Right cardiac atrium (tissue), 5 donors: ENCODE data around the gene PLTP. TPM values are rescaled to one million over a fixed set of nuclear protein-coding genes. Genes with fewer than 3 reads are reported as not detected.

Experiments
- ATAC-seq, 2 donors: fragments of 200-7000 bp; cut with Tn5 transposase; one replicate each; pipeline versions ENCODE4 v1.8.0 to v1.9.1; 2020; ENCODE audit warnings: moderate library complexity in 2 of 2, mild to moderate bottlenecking in 1 of 2
- DNase-seq, 3 donors: peaks; one replicate each; pipeline ENCODE4 v3.0.0-alpha.2; 2020
- H3K27ac ChIP-seq: one replicate; pipeline ENCODE4 v1.5.1; 2013; ENCODE audit warnings: mild to moderate bottlenecking, low read length, control low read depth, moderate library complexity
- H3K27me3 ChIP-seq: one replicate; pipeline ENCODE4 v1.6.1; 2013; ENCODE audit not compliant: control insufficient read depth, insufficient read depth
- H3K4me1 ChIP-seq: one replicate; pipeline ENCODE4 v1.6.1; 2013; ENCODE audit warnings: low read length; ENCODE audit not compliant: control insufficient read depth, insufficient read depth
- H3K4me3 ChIP-seq: one replicate; pipeline ENCODE4 v1.5.1; 2013; ENCODE audit warnings: low read length, control low read depth
- H3K9me3 ChIP-seq: one replicate; pipeline ENCODE4 v1.6.1; 2013; ENCODE audit warnings: low read length; ENCODE audit not compliant: control insufficient read depth
- WGBS: extraction: QIAGEN DNeasy Blood & Tissue Kit; methylation state at CpG from one replicate; pipeline ENCODE4 v1.1.7; 2013; 5-methylcytosine and 5-hydroxymethylcytosine counted together
- intact Hi-C, 4 donors: fragments of 100-400 bp; cut with DNase I; formaldehyde crosslinking; loops; one replicate each; pipeline versions ENCODE4 v1.11.0 to v1.14.0; 2022 to 2023
- polyA plus RNA-seq: library from polyadenylated mRNA; stranded (reverse); fragments of 200-250 nt; gene quantifications from one replicate; pipeline ENCODE4 v1.2.3, GENCODE V29; 2013
- total RNA-seq, 4 donors: library from RNA; stranded (reverse); fragmentation: NEBNext Ultra II Directional; extraction: Animal tissue kit (Norgen Biotek cat#: 25700); gene quantifications; one replicate each; pipeline ENCODE4 v1.2.1, GENCODE V29; 2021
- donor health status: healthy with polysubstance abuse.
- donor health status: DM: no; HTN: yes; CAD: no.
- donor health status: DM: no; HTN: no; CAD: no.
- donor health status: DM: no; HTN: yes; CAD: no; lungs with severe emphysema.
- donor health status: DM: yes; HTN: yes; CAD: no.

The PLTP gene
- total and polyA plus RNA-seq, 5 donors: 34.3 to 117 (median 67.2) TPM

- no peaks in the 10 kb centered on the region for H3K9me3 ChIP-seq
- no peaks in the 10 kb centered on the region for H3K27me3 ChIP-seq
- intact Hi-C loops: no loop called here
- no peak overlapping the region for H3K27ac ChIP-seq
- WGBS: 85% methylated on average over 15 of the region's 15 CpGs
- H3K4me1 ChIP-seq: no peaks in the 10 kb centered on the region
- ATAC-seq (no peak), DNase-seq (no peak)
- H3K4me3 ChIP-seq: no peak overlapping the region
These were observed 32.4 kb upstream of the PLTP start for GRCh38 chr20:45944151-45944964.

GRCh38 chr20:45943613-45944012 lies 31.7 kb upstream of the PLTP start:
- intact Hi-C loops: no loop called here
- Histone ChIP-seq H3K27ac (no peak overlapping the region), H3K4me1 (no peaks in the 10 kb centered on the region), H3K4me3 (no peak overlapping the region), H3K27me3 (no peaks in the 10 kb centered on the region), H3K9me3 (no peaks in the 10 kb centered on the region)
- WGBS: 89% methylated on average over 6 of the region's 6 CpGs
- DNase-seq (no peak), ATAC-seq (no peak)

- ATAC-seq: no peak
- Histone ChIP-seq H3K4me1 (no peaks in the 10 kb centered on the region), H3K27me3 (no peaks in the 10 kb centered on the region), H3K27ac (no peak overlapping the region), H3K4me3 (no peak overlapping the region), H3K9me3 (no peaks in the 10 kb centered on the region)
- intact Hi-C loops: no loop called here
- 92% methylated on average over 13 of the region's 13 CpGs for WGBS
- no peak for DNase-seq
These were observed 28.5 kb upstream of the PLTP start for GRCh38 chr20:45940469-45940868.

- no peak for DNase-seq
- ATAC-seq: no peak
- intact Hi-C loops: no loop called here
- Histone ChIP-seq H3K4me1 (no peaks in the 10 kb centered on the region), H3K27ac (no peak overlapping the region), H3K9me3 (no peaks in the 10 kb centered on the region), H3K4me3 (no peak overlapping the region), H3K27me3 (no peaks in the 10 kb centered on the region)
- WGBS: 86% methylated on average over 3 of the region's 3 CpGs
These were observed 28.1 kb upstream of the PLTP start for GRCh38 chr20:45940053-45940452.

GRCh38 chr20:45938727-45939438 lies 26.9 kb upstream of the PLTP start:
- no peaks in the 10 kb centered on the region for H3K27me3 ChIP-seq
- DNase-seq: peak in 1 of 3 donors; percentile 10
- 85% methylated on average over 13 of the region's 13 CpGs for WGBS
- H3K9me3 ChIP-seq: no peaks in the 10 kb centered on the region
- intact Hi-C loops: loop anchor here in 1 of 4 donors (10.0 kb wide), 1 partner anchor 104 kb away; the partner anchor contains the start of gene SNX21
- H3K4me1 ChIP-seq: no peaks in the 10 kb centered on the region
- no peak for ATAC-seq
- no peak overlapping the region for H3K27ac ChIP-seq
- no peak overlapping the region for H3K4me3 ChIP-seq

GRCh38 chr20:45937765-45938164 lies 25.8 kb upstream of the PLTP start:
- DNase-seq (no peak), ATAC-seq (no peak)
- intact Hi-C loops: loop anchor here in 1 of 4 donors (10.0 kb wide), 1 partner anchor 103 kb away; the partner anchor contains the start of gene SNX21
- Histone ChIP-seq H3K4me1 (peaks cover 6% of the 10 kb centered on the region), H3K9me3 (no peaks in the 10 kb centered on the region), H3K27ac (no peak overlapping the region), H3K4me3 (no peak overlapping the region), H3K27me3 (no peaks in the 10 kb centered on the region)
- WGBS: 59% methylated on average over 2 of the region's 2 CpGs

GRCh38 chr20:45935416-45936046 lies 23.6 kb upstream of the PLTP start:
- Histone ChIP-seq H3K4me3 (peak overlapping the region; percentile 92), H3K27ac (peak overlapping the region; percentile 98), H3K4me1 (peaks cover 6% of the 10 kb centered on the region), H3K27me3 (no peaks in the 10 kb centered on the region), H3K9me3 (no peaks in the 10 kb centered on the region)
- peak; percentile 15 to 25 for ATAC-seq
- intact Hi-C loops: loop anchor here in 2 of 4 donors (2.0 to 10.0 kb wide), 2 partner anchors 45 to 101 kb away; partner anchors contain the start of genes CTSA (in 1 of the 2), NEURL2 (in 1 of the 2) and SNX21 (in 1 of the 2)
- 7% methylated on average over 21 of the region's 21 CpGs for WGBS
- no peak for DNase-seq

- intact Hi-C loops: loop anchor here in 2 of 4 donors (2.0 to 10.0 kb wide), 2 partner anchors 44 to 100 kb away; partner anchors contain the start of genes CTSA (in 1 of the 2), NEURL2 (in 1 of the 2) and SNX21 (in 1 of the 2)
- H3K27me3 ChIP-seq: no peaks in the 10 kb centered on the region
- under 1% methylated on average over 102 of the region's 102 CpGs for WGBS
- peaks cover 6% of the 10 kb centered on the region for H3K4me1 ChIP-seq
- peak within 1 kb of the TSS; percentile 98 for H3K27ac ChIP-seq
- DNase-seq: peak; percentile 98 to 100 (median 99)
- peak within 1 kb of the TSS; percentile 92 for H3K4me3 ChIP-seq
- ATAC-seq: peak; percentile 92 to 93
- no peaks in the 10 kb centered on the region for H3K9me3 ChIP-seq
These were observed 22.8 kb upstream of the PLTP start, which contains the start of gene PCIF1 for GRCh38 chr20:45934586-45935415. Gene PCIF1, plus strand, starts transcription at chr20:45934683. Its CDS starts 4,317 bp downstream, at chr20:45939000.

GRCh38 chr20:45934046-45934585 lies 22.2 kb upstream of the PLTP start:
- intact Hi-C loops: loop anchor here in 2 of 4 donors (2.0 to 10.0 kb wide), 2 partner anchors 43 to 99 kb away; partner anchors contain the start of genes CTSA (in 1 of the 2), NEURL2 (in 1 of the 2) and SNX21 (in 1 of the 2)

More at GRCh38 chr20:45934046-45934585, 22.2 kb upstream of the PLTP start:
- peaks cover 6% of the 10 kb centered on the region for H3K4me1 ChIP-seq
- ATAC-seq (peak; percentile 58 to 63), DNase-seq (peak; percentile 82 to 93 (median 91))
- H3K27ac ChIP-seq: peak overlapping the region; percentile 80
- no peaks in the 10 kb centered on the region for H3K9me3 ChIP-seq
- no peaks in the 10 kb centered on the region for H3K27me3 ChIP-seq
- H3K4me3 ChIP-seq: peak overlapping the region; percentile 89
- WGBS: under 1% methylated on average over 34 of the region's 34 CpGs
